ENCODE measurements around the gene TMEM80. TPM values are rescaled to one million over a fixed set of nuclear protein-coding genes. Genes with fewer than 3 reads are reported as not detected.

TMEM80 gene
- total and polyA plus RNA-seq, 2 donors (not counting 3 experiments of a cell fraction or from before 2014, with no cell fraction given) = 21.2 to 26.6 TPM

GRCh38 chr11:746289-747157 lies 50.9 kb downstream of the TMEM80 start:
- POLR2A ChIA-PET = interaction anchor here (0.6 to 0.9 kb wide), 2 partner anchors 30 to 241 kb away, joined by 3 to 5 read pairs; partner anchors contain the start of gene GATD1
- Histone ChIP-seq H3K27ac (ENCODE audit: insufficient read depth, low read depth, low read length) (no peak overlapping the region), H3K9me1 (replicated peaks; ENCODE audit: control insufficient read depth, extremely low read depth, insufficient read depth, low read length) (no peaks in the 10 kb centered on the region), H3K9ac (replicated peaks; ENCODE audit: extremely low read depth, insufficient read depth, low read length) (peak overlapping the region; percentile 13), H3K4me1 (ENCODE audit: control insufficient read depth, extremely low read depth, insufficient read depth, low read length) (peaks cover 17% of the 10 kb centered on the region), H4K20me1 (replicated peaks; ENCODE audit: control insufficient read depth, extremely low read depth, insufficient read depth, low read length) (no peaks in the 10 kb centered on the region), H3K9me3 (replicated peaks; ENCODE audit: control insufficient read depth, insufficient read depth, low read length) (no peaks in the 10 kb centered on the region), H3K36me3 (ENCODE audit: control insufficient read depth in 2 of 2, extremely low read depth in 1 of 2, insufficient read depth in 2 of 2, low read length in 2 of 2) (no peaks in the 10 kb centered on the region), H3K27me3 (ENCODE audit: control insufficient read depth in 2 of 2, insufficient read depth in 2 of 2, low read length in 2 of 2) (no peaks in the 10 kb centered on the region), H3K79me2 (ENCODE audit: control insufficient read depth, insufficient read depth, low read length) (peaks cover 41% of the 10 kb centered on the region), H2AFZ (ENCODE audit: low read depth, low read length) (peak overlapping the region; percentile 88), H3K4me2 (ENCODE audit: insufficient read depth, low read length) (peak overlapping the region; percentile 79), H3K4me3 (replicated peaks in 1 of 3; ENCODE audit: insufficient read depth in 1 of 3, low read depth in 1 of 3, low read length in 3 of 3) (peak overlapping the region; percentile 41 to 79 (median 71))
- dilution Hi-C loops (cut with MboI; ENCODE audit: extremely low pct_ligation_motif_present, low sequenced_read_pairs) (no loop called here), intact Hi-C loops (cut with micrococcal nuclease) (no loop called here)
- DNase-seq (ENCODE audit: low read depth, low spot score) = no peak
- BruUV-seq (replicated peaks) = no TSS peak
- CTCF ChIA-PET = interaction anchor here (0.9 to 5.6 kb wide), 3 partner anchors 19 to 50 kb away, joined by 3 to 26 read pairs (median 6); partner anchors contain the start of gene TMEM80
- TF ChIP-seq MAX (IDR thresholded peaks at IDR 0.05; ENCODE audit: insufficient read depth, insufficient read length) (no peak), MYC (IDR thresholded peaks at IDR 0.05; ENCODE audit: low read depth, low read length) (no peak), GATA2 (IDR thresholded peaks at IDR 0.05; ENCODE audit: insufficient read depth, insufficient read length, low read depth, low read length) (no peak), FOS (IDR thresholded peaks at IDR 0.05; ENCODE audit: borderline replicate concordance, insufficient read depth, low read length) (no peak), JUN (IDR thresholded peaks at IDR 0.05; ENCODE audit: borderline replicate concordance, insufficient read depth, insufficient read length, low read depth) (no peak)
- FAIRE-seq = no peak

All from endothelial cell of umbilical vein (primary cell).